IMR-90 (cell line): ENCODE measurements around the gene AGAP1. TPM values are rescaled to one million over a fixed set of nuclear protein-coding genes. Genes with fewer than 3 reads are reported as not detected.

Source experiments
- ATAC-seq: fragments of 200-7000 bp; cut with Tn5 transposase; 2 replicates; pipeline ENCODE4 v1.9.1; 2020; ENCODE audit warnings: low read depth, mild to moderate bottlenecking, moderate library complexity
- BruUV-seq: library from RNA; stranded (reverse); fragments of 400-500 nt; replicated peaks from 2 replicates; lab custom pipeline; 2021; lab: Mats Ljungman, UMichigan
- CTCF ChIA-PET: fragments of 300-600 bp; formaldehyde crosslinking; extraction: SDS; loops from one replicate; lab custom pipeline; 2021; ENCODE audit warnings: antibody characterized with exemption; lab: Yijun Ruan, JAX
- POLR2A ChIA-PET: fragments of 300-600 bp; sonication (Branson Sonifier 250); formaldehyde crosslinking; loops from one replicate; lab custom pipeline; 2022; ENCODE audit warnings: antibody characterized with exemption; ENCODE audit not compliant: unreplicated experiment; lab: Charles Lee
- DNase-seq: peaks from one replicate; pipeline ENCODE4 v3.0.0; 2013
- H2AFZ ChIP-seq: replicated peaks from 2 replicates; pipeline ENCODE3; 2013; ENCODE audit warnings: low read length, mild to moderate bottlenecking; ENCODE audit not compliant: poor library complexity
- H2AK5ac ChIP-seq: 2 replicates; pipeline ENCODE4 v1.6.1; 2013; ENCODE audit warnings: low read depth, low read length, inconsistent platforms
- H2AK9ac ChIP-seq: replicated peaks from 2 replicates; pipeline ENCODE3; 2013; ENCODE audit warnings: mild to moderate bottlenecking, low read depth, low read length, moderate library complexity; ENCODE audit not compliant: poor library complexity
- H2BK120ac ChIP-seq: 2 replicates; pipeline ENCODE4 v1.6.1; 2013; ENCODE audit warnings: low read depth, low read length, inconsistent platforms
- H2BK15ac ChIP-seq: 3 replicates; pipeline ENCODE4 v1.6.1; 2013; ENCODE audit warnings: low read depth, low read length, inconsistent platforms
- H2BK20ac ChIP-seq: 2 replicates; pipeline ENCODE4 v1.6.1; 2013; ENCODE audit warnings: low read depth, mild to moderate bottlenecking, inconsistent platforms, low read length, moderate library complexity
- H2BK5ac ChIP-seq: 2 replicates; pipeline ENCODE4 v1.6.1; 2013; ENCODE audit warnings: mild to moderate bottlenecking, low read depth, low read length, inconsistent platforms; ENCODE audit not compliant: poor library complexity, severe bottlenecking
- H3K14ac ChIP-seq: replicated peaks from 2 replicates; pipeline ENCODE4 v1.6.1; 2013; ENCODE audit warnings: low read depth, low read length, inconsistent platforms
- H3K18ac ChIP-seq: 2 replicates; pipeline ENCODE4 v1.6.1; 2013; ENCODE audit warnings: low read depth, low read length, control low read depth
- H3K23ac ChIP-seq: 2 replicates; pipeline ENCODE4 v1.6.1; 2013; ENCODE audit warnings: low read depth, low read length, inconsistent platforms
- H3K27ac ChIP-seq: 2 replicates; pipeline ENCODE4 v1.5.1; 2013; ENCODE audit warnings: mild to moderate bottlenecking, control low read depth, low read length; ENCODE audit not compliant: insufficient read depth
- H3K27me3 ChIP-seq: 2 replicates; pipeline ENCODE4 v1.6.1; 2013; ENCODE audit warnings: low read length; ENCODE audit not compliant: control insufficient read depth, insufficient read depth
- H3K36me3 ChIP-seq: 2 replicates; pipeline ENCODE4 v1.6.1; 2013; ENCODE audit warnings: low read length, mixed read lengths; ENCODE audit not compliant: control insufficient read depth, insufficient read depth
- H3K4ac ChIP-seq: 2 replicates; pipeline ENCODE4 v1.6.1; 2013; ENCODE audit warnings: low read depth, low read length, inconsistent platforms
- H3K4me1 ChIP-seq: 2 replicates; pipeline ENCODE4 v1.6.1; 2013; ENCODE audit warnings: low read length, mixed read lengths; ENCODE audit not compliant: control insufficient read depth, insufficient read depth
- H3K4me2 ChIP-seq: 2 replicates; pipeline ENCODE4 v1.6.1; 2013; ENCODE audit warnings: low read depth, mild to moderate bottlenecking, control low read depth, low read length, moderate library complexity
- H3K4me3 ChIP-seq: 2 replicates; pipeline ENCODE4 v1.5.1; 2013; ENCODE audit warnings: low read depth, mild to moderate bottlenecking, control low read depth, low read length, moderate library complexity; ENCODE audit not compliant: insufficient read depth
- H3K56ac ChIP-seq: 2 replicates; pipeline ENCODE4 v1.6.1; 2013; ENCODE audit warnings: low read length, inconsistent platforms; ENCODE audit not compliant: insufficient read depth; ENCODE audit errors: extremely low read depth
- H3K79me1 ChIP-seq, 2 experiments: 2 replicates each; pipeline ENCODE4 v1.6.1; 2013; ENCODE audit warnings: low read length in 2 of 2, inconsistent platforms in 1 of 2, low read depth in 1 of 2
- H3K9ac ChIP-seq: 2 replicates; pipeline ENCODE4 v1.6.1; 2013; ENCODE audit warnings: low read depth, low read length, control low read depth
- H3K9me1 ChIP-seq: 2 replicates; pipeline ENCODE4 v1.6.1; 2013; ENCODE audit warnings: low read length, inconsistent platforms; ENCODE audit not compliant: insufficient read depth
- H3K9me3 ChIP-seq: 2 replicates; pipeline ENCODE4 v1.6.1; 2013; ENCODE audit warnings: low read length; ENCODE audit not compliant: control insufficient read depth, insufficient read depth
- H4K20me1 ChIP-seq: 2 replicates; pipeline ENCODE4 v1.6.1; 2013; ENCODE audit warnings: low read length, inconsistent platforms; ENCODE audit not compliant: insufficient read depth
- H4K5ac ChIP-seq: 2 replicates; pipeline ENCODE4 v1.6.1; 2013; ENCODE audit warnings: mild to moderate bottlenecking, low read depth, low read length, control low read depth
- H4K8ac ChIP-seq, 2 experiments: 2 replicates each; pipeline ENCODE4 v1.6.1; 2013; ENCODE audit warnings: low read depth in 2 of 2, low read length in 2 of 2, control low read depth in 1 of 2, inconsistent platforms in 1 of 2
- H4K91ac ChIP-seq: 2 replicates; pipeline ENCODE4 v1.6.1; 2013; ENCODE audit warnings: low read depth, low read length, inconsistent platforms; ENCODE audit not compliant: insufficient read depth
- BHLHE40 ChIP-seq: fragments of 150-350 bp; IDR thresholded peaks from 2 replicates; pipeline ENCODE4 v1.6.1; 2016; ENCODE audit warnings: mild to moderate bottlenecking, low read depth, low read length
- CEBPB ChIP-seq: IDR thresholded peaks from 2 replicates; pipeline ENCODE4 v1.6.1; 2012; ENCODE audit warnings: low read depth, low read length, improper control_type of control experiment
- CHD1 ChIP-seq: IDR thresholded peaks from 2 replicates; pipeline ENCODE4 v1.6.1; 2012; ENCODE audit warnings: low read depth, low read length, improper control_type of control experiment
- CTCF ChIP-seq: conservative IDR thresholded peaks from 2 replicates; pipeline ENCODE4 v1.5.1; 2012; ENCODE audit warnings: mild to moderate bottlenecking, low read depth, low read length, improper control_type of control experiment
- ELK1 ChIP-seq: fragments of 150-350 bp; IDR thresholded peaks from 2 replicates; pipeline ENCODE4 v1.6.1; 2016; ENCODE audit warnings: low read depth, mild to moderate bottlenecking, low read length, moderate library complexity, borderline replicate concordance
- FOS ChIP-seq: fragments of 150-350 bp; IDR thresholded peaks from 2 replicates; pipeline ENCODE4 v1.6.1; 2016; ENCODE audit warnings: low read depth, low read length
- MAFK ChIP-seq: IDR thresholded peaks from 2 replicates; pipeline ENCODE4 v1.6.1; 2012; ENCODE audit warnings: low read depth, low read length, improper control_type of control experiment
- MAZ ChIP-seq: IDR thresholded peaks from 2 replicates; pipeline ENCODE4 v1.6.1; 2012; ENCODE audit warnings: low read depth, mild to moderate bottlenecking, low read length, improper control_type of control experiment, moderate library complexity, borderline replicate concordance
- MXI1 ChIP-seq: IDR thresholded peaks from 2 replicates; pipeline ENCODE4 v1.6.1; 2012; ENCODE audit warnings: low read depth, mild to moderate bottlenecking, low read length, moderate library complexity, borderline replicate concordance
- NFE2L2 ChIP-seq: fragments of 150-350 bp; IDR thresholded peaks from 2 replicates; pipeline ENCODE4 v1.6.1; 2016; ENCODE audit warnings: low read depth, mild to moderate bottlenecking, low read length
- POLR2A ChIP-seq: IDR thresholded peaks from 2 replicates; pipeline ENCODE4 v1.6.1; 2012; ENCODE audit warnings: mild to moderate bottlenecking, low read depth, low read length
- RAD21 ChIP-seq: IDR thresholded peaks from 2 replicates; pipeline ENCODE4 v1.6.1; 2012; ENCODE audit warnings: low read length, improper control_type of control experiment
- RCOR1 ChIP-seq: IDR thresholded peaks from 2 replicates; pipeline ENCODE4 v1.6.1; 2012; ENCODE audit warnings: mild to moderate bottlenecking, low read length, improper control_type of control experiment; ENCODE audit not compliant: insufficient replicate concordance
- RFX5 ChIP-seq: IDR thresholded peaks from 2 replicates; pipeline ENCODE4 v1.8.0; 2012; ENCODE audit warnings: low read depth, mild to moderate bottlenecking, low read length, moderate library complexity
- SMC3 ChIP-seq: fragments of 150-350 bp; IDR thresholded peaks from 2 replicates; pipeline ENCODE4 v1.6.1; 2016; ENCODE audit warnings: low read depth, mild to moderate bottlenecking, antibody characterized with exemption, low read length, moderate library complexity
- USF2 ChIP-seq: fragments of 150-350 bp; IDR thresholded peaks from 2 replicates; pipeline ENCODE4 v1.6.1; 2017; ENCODE audit warnings: mild to moderate bottlenecking, antibody characterized with exemption, low read length, low read depth
- WGBS, 2 experiments: methylation state at CpG; one replicate each; pipeline versions ENCODE4 v1.1.5 to v1.1.7; 2013; ENCODE audit warnings: missing lambda C conversion rate in 2 of 2; ENCODE audit not compliant: insufficient read length in 1 of 2; ENCODE audit errors: extremely low coverage in 2 of 2; 5-methylcytosine and 5-hydroxymethylcytosine counted together
- dilution Hi-C: fragments of 300-500 bp; cut with HindIII; formaldehyde crosslinking; loops from one replicate; pipeline ENCODE4 v1.14.3; 2018; ENCODE audit warnings: low sequenced_read_pairs; ENCODE audit not compliant: unreplicated experiment
- in situ Hi-C: fragments of 300-500 bp; cut with MboI; formaldehyde crosslinking; loops from 3 replicates; pipeline ENCODE4 v1.14.3; 2019; ENCODE audit warnings: low sequenced_read_pairs, inconsistent platforms, mixed read lengths
- intact Hi-C: fragments of 100-400 bp; cut with micrococcal nuclease; formaldehyde crosslinking; loops from 2 replicates; pipeline ENCODE4 v1.10.0; 2022
- polyA plus RNA-seq, 3 experiments: library from polyadenylated mRNA; depleted of rRNA; stranded (reverse); fragments of >200 nt; gene quantifications; 2 replicates each; pipeline ENCODE4 v1.2.3, GENCODE V29; 2012; ENCODE audit warnings: low replicate concordance in 1 of 3
- total RNA-seq: library from RNA; depleted of rRNA; stranded (reverse); fragments of >200 nt; gene quantifications from 2 replicates; pipeline ENCODE4 v1.2.3, GENCODE V29; 2012

The AGAP1 gene
- total and polyA plus RNA-seq, 2 of the 4 experiments (the other 2 are of a cell fraction): 15.1 to 16.4 TPM

GRCh38 chr2:235710933-235711332, 217.1 kb downstream of the AGAP1 start:
- no peak overlapping the region for H2BK5ac ChIP-seq

More at GRCh38 chr2:235710933-235711332, 217.1 kb downstream of the AGAP1 start:
- Histone ChIP-seq H2AK9ac (no peak overlapping the region), H3K4ac (no peak overlapping the region), H3K56ac (no peak overlapping the region), H3K27me3 (no peaks in the 10 kb centered on the region), H3K9me3 (no peaks in the 10 kb centered on the region), H4K20me1 (peaks cover 17% of the 10 kb centered on the region), H4K8ac (no peak overlapping the region), H3K27ac (no peak overlapping the region), H3K4me2 (no peak overlapping the region), H3K9me1 (peaks cover 20% of the 10 kb centered on the region), H3K18ac (no peak overlapping the region), H2AFZ (no peak overlapping the region), H3K14ac (no peak overlapping the region), H3K9ac (no peak overlapping the region), H3K79me1 (peaks cover 10 to 31% of the 10 kb centered on the region in 2 experiments), H3K36me3 (peaks cover 8% of the 10 kb centered on the region; the same call in 1 of the 2 replicates), H4K91ac (no peak overlapping the region), H3K4me3 (no peak overlapping the region), H3K23ac (no peak overlapping the region), H2BK20ac (no peak overlapping the region), H4K5ac (no peak overlapping the region), H2BK120ac (no peak overlapping the region), H3K4me1 (peaks cover 4% of the 10 kb centered on the region), H2AK5ac (no peak overlapping the region), H2BK15ac (no peak overlapping the region)
- POLR2A ChIA-PET: no interaction called here
- BruUV-seq: no TSS peak
- DNase-seq (no peak), ATAC-seq (no peak)
- CTCF ChIA-PET: no interaction called here
- no peak for TF ChIP-seq MAFK
- TF ChIP-seq ELK1: no peak
- no peak for TF ChIP-seq FOS
- TF ChIP-seq SMC3: no peak
- TF ChIP-seq USF2: no peak
- no peak for TF ChIP-seq CEBPB
- no peak for TF ChIP-seq RCOR1
- TF ChIP-seq MAZ: no peak
- no peak for TF ChIP-seq MXI1
- TF ChIP-seq CHD1: no peak
- no peak for TF ChIP-seq NFE2L2
- TF ChIP-seq RFX5: no peak
- TF ChIP-seq BHLHE40: no peak
- TF ChIP-seq POLR2A: no peak
- TF ChIP-seq CTCF: no peak
- TF ChIP-seq RAD21: no peak
- 100% methylated on average over 6 of the region's 11 CpGs; no CpG with 5 or more reads in 1 of the 2 experiments for WGBS, 2 experiments
- in situ Hi-C loops (no loop called here), intact Hi-C loops (no loop called here), dilution Hi-C loops (no loop called here)
